HG03045 (cell line): Measurements from ENCODE around the gene TDP1.

ENCODE experiments used
- ATAC-seq: cut with Tn5 transposase; IDR thresholded peaks from one replicate; pipeline ENCODE4 v1.9.1; 2021; ENCODE audit warnings: mild to moderate bottlenecking, moderate library complexity; ENCODE audit not compliant: unreplicated experiment

The TDP1 gene

DNA sequence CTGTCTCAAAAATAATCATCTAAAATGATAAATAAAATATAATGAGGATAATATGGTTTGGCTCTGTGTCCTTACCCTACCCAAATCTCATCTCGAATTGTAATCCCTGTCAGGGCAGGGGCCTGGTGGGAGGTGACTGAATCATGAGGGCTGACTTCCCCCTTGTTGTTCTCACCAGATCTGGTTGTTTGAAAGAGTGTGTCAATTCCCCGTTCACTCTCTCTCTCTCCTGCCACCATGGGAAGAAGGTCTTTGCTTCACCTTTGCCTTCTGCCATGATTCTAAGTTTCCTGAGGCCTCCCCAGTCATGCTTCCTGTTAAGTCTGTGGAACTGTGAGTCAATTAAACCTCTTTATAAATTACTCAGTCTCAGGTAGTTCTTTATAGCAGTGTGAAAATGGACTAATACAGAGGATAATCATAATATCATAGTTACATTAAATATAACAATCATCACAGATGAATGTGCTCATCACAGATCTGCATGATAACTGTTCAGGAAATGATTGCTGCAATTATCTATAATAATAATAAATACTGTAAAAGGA lies 13.8 kb upstream of the TDP1 start:
- ATAC-seq, result no peak

DNA sequence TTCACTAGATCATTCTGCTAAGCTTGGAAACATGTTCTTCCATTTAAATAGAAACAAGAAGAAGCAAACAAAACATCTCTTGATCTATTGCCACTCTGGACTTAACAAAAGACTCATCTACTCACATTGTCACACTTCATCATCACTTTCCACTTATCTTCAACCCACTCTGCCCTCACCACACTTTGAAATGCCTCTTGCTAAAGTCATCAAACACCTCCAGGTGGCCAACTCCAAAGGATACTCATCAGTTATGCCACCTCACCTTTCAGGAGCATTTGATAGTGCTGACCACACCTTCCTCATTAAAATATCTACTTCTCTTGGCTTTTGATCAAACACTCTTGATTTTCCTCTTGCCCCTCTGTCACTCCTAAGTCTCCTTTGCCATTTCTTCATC lies 8.4 kb upstream of the TDP1 start:
- ATAC-seq, result no peak

DNA sequence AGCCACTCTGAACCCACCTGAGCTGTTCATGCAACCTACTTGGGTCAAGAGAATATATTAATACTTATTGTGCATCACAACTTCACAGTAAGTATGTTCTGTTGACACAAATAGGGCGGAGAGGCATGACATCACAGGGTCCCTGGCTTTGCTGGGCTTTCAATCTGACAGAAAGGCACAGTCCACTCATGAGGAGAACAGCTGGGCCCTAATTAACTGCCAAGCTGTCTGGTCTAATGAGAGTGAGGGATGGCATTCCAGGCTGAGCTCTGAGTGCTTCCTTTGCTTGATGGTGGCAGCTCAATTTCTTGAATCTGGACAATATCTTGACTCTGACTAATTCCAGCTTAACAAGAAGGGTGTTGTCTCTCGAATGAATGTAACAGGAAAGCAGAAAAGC lies 3.2 kb upstream of the TDP1 start:
- no peak for ATAC-seq

DNA sequence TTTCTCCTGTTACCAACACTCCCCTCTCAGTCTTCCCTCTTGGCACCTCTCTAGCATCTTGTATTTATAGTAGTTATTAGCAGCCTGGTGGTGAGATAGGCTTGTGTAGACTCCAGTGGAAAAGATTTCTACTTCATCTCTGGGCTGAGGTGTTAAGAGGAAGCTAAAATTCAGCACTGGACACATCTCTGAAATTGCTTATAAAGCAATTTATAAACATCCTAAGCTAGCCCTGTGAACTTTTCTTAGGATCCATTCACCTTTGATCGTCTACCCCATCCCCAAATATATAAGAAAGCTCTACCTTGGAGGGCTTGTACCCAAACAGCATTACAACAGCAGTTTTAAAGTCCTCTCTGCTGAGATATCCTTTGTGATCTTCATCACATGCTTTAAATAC lies 2.1 kb upstream of the TDP1 start:
- ATAC-seq, result no peak

DNA sequence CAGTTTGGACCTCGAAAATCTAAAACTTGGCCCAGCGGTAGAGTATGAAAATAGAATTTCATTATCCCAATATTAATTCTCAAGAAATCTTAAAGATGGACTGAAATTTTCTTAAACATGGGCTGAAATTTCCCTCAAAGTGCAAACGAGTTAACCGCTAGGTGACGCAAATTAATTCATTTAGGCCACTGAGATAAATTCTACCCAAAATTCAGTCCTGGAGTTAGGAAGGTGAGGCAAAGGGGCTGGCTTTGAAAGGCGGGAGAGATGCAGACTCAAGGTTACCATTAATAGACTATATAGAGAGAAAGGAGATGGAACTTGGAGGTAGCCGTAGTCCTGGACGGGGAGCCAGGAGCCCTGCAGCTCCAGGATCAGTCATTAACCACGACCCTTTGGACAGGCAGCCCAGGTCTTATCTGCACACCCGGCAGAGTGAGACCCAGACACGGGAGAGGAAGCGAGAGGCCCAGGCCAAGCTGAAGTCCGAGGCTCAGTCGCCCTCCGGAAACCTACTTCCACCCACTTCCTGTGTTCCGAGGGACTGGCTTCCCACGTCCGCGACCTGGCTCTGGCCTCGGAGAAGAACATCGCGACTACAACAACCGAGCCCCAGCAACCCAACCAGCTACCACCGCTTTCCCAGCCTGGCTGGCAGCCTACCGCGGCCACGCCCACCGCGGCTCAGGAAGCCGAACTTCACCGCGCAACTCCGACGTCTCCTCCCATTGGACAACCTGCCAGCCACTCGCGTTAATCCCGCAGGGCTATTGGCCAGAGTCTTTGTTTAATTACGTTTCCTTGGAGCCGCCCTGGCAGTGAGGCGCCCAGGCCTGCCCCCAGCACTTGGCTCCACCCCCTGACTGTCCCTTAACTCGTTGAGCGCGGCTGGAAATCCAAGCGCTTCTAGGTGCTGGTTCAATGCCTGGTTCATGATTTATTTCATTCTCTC lies 1.4 kb upstream of the TDP1 start, which contains the start of gene EFCAB11:
EFCAB11 (minus strand) TSS at position 661 of the 952 bp plus-strand sequence; CDS start at position 591, 70 bp downstream.
- ATAC-seq, result peak; percentile 85

DNA sequence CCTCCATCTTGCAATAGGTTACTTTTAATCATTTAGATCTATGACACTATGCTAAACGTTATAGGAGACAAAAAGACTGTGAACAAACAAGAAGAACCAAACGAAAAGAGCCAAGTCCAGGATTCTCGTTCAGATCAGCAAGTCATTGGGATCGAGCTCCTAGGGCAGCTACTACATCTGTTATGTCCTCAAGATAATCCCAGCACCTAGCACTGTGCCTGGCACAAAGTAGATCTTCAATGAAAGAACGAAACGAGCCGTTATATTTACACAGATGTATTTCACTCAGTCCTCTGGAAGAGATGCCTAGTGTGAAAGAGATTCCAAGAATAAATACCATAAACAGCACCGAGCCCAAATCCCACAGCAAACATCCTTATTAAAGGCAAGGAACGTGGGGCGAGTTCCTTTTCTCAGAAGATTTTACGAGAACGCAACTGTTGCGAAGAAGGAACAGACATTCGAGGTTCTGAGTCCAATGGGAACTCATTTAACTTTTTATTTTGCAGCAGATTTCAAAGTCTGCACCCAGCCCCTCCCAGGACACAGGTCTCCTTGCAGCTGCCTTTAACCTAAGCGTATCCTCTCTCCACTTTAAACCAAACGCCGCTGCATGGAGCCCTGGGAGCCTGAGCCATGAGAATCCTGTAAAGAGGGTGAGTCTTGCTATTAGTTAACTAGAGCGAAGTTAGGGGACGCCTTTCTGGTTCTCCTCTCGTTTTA lies 544 bp upstream of the TDP1 start:
- peak; percentile 14 for ATAC-seq

DNA sequence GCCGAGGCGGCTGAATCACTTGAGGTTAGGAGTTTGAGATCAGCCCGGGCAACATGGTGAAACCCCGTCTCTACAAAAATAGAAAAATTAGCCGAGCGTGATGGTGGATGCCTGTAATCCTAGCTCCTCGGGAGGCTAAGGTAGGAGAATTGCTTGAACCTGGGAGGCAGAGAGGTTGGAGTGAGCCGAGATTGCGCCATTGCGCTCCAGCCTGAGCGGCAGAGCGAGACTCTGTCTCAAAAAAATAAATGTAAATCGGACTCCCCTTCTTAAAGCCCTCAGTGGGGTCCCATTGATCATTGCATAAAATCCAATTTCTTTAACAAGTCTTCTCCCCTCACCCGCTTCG lies 908 bp downstream of the TDP1 start:
- ATAC-seq, result no peak

DNA sequence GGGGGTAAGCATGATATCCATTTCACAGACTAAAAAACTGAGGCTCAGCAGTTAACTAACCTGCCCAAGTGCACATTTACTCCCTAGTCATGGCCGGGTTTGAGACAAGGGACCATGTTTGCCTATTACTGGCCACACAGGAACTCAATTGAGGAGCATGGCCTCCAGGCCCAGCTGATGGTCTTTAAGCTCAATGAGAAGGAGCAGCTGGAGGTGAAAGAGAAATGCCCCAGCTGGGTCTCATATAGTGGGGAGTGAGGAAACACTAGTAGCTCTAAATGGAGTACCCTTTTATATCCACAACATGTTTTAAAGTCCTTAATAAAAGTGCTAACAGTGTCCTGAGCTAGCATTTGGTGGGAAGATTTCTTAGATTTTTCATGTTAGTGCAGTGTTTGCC lies 1.6 kb downstream of the TDP1 start:
- no peak for ATAC-seq

DNA sequence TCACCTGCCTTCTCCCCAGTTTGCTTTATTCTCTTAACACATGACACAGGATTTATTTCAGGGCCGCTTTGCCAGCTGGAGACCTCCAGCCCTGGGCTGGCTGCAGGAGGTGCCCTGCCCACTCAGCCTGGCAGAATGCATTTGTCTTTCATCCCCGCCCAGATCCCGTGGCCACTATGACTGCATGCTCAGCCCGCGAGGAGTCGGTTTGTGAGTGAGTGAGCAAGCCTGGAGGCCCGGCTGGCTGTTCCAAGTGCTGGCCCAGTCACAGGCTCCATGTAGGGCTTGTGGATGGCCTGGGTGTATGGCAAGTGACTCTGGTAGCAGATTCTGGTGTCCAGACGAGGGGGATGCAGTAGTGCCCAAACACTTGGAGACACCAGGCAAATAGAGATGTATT lies 2.1 kb downstream of the TDP1 start:
- ATAC-seq, result no peak

DNA sequence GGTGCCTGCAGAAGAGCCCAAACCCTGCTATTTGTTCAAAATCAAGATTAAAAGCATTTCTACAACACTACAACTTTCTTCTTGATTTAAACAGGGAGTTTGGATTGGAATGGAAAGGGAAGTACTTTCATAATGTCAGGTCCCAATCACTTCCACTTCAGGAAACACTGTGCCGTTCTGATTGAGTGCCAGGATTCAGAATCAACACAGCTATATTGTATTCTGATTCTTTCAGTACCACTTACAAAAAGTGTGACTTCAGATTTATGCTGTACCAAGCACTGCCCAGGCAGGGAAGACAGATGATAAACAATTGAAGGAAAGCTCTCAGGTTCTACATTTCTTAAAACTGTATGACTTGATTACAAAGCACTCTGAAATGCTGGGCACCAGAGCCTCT lies 3.2 kb downstream of the TDP1 start:
- ATAC-seq, result no peak

DNA sequence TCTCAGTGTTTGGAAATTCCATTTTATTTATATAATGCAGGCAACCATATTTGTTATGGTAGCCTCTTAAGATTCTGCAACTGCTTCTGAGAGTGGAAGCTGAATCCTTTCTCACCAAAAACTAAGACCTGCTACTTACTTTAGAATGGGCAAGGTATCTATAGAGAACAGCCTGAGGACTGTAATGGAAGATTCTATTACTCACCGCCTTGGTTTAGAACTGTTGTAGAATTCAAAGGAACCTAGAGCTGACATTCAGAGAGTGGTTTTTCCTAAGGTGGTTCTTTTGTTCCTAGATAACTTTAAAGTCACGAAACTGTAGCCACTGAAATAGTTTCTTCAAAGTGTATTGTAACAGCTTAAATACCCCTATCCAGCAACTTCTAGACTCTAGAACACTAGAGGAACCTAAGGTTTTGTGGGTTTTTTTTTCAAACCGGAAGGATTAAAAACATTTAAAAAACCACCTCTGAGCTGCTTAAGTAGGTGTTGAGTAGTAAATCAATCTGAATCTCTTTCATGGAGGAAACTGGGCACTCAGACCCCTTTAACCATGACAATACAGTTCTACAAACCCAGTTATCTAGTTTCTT lies 4.2 kb downstream of the TDP1 start:
- ATAC-seq, result no peak

DNA sequence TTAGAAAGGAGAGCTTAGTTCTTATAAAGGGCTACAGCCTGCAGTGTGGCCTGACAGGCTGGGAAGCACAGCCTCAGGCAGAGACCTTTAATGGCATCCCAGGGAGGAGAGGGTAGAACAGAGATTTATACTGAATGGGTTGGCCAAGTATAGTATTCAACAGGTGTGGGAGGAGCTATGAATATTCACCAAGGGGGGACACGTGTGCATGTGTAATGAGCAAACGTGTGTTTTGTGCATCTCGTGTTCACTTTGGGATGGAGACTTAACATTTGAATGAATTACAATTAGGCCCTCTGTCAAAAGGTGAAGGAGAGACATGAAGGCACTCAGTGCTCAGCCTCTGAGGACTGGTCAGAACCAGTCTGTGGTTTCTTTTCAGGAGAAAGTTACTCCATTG lies 5.2 kb downstream of the TDP1 start:
- no peak for ATAC-seq

DNA sequence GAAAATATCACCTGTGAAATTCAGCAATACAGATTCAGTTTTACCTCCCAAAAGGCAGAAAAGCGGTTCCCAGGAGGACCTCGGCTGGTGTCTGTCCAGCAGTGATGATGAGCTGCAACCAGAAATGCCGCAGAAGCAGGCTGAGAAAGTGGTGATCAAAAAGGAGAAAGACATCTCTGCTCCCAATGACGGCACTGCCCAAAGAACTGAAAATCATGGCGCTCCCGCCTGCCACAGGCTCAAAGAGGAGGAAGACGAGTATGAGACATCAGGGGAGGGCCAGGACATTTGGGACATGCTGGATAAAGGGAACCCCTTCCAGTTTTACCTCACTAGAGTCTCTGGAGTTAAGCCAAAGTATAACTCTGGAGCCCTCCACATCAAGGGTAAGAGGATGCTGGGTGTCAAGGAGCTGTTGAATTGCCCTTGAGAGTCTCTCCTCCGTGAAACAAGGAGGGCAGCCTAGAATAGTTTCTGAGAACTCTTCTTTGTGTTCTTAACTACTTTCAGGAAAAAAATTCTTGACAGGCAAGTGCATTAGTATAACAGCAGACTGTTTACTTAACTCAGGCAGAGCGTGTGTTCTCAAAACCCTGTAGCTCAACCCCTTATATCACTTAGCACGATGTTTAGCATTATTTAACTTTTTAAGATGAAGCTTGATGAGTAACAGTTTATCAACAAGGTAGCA lies 7.7 kb downstream of the TDP1 start:
- no peak for ATAC-seq

DNA sequence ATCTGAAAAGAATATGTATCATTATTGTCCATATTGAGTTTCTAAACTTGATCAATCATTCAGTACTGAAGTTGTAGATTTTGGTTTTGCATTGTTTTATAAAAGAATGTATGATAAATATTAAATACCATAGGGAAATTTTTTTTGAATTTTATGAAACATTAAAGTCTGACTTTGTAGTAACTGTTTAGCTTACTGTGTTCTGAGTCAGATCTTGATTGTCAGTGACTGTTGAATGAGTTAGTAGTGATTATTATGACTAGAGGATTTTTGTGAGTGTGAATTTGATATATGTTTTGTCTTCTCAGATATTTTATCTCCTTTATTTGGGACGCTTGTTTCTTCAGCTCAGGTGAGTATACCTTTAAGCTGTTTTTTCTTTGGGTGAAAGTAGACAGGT lies 10.1 kb downstream of the TDP1 start:
- ATAC-seq, result no peak

DNA sequence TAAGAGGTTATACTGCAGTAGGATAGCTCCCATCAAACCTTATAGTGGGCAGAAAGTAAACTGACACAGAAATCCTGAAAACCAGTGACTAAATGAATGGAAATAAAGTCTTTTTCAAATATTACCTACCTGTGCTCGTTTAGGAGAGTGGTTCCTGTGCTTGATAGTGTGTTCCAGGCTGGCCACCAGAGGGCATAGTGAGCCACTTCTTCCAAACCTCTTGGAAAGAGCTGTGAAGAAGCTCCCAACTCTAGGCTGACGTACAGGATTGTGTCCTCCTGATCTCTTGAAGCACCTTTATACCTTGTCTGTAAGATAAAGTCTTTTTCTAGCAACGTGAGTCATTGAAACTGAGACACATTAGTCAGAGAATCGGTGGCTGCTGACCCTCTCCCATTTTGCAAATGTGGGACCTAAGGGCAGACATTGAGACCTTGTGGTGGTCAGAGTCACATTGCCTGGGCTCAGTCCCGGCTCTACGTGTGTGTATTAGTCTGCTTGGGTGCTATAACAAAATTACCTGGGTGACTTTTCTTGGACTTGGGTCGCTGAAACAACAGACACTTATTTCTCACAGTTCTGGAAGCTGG lies 17.6 kb downstream of the TDP1 start:
- no peak for ATAC-seq

DNA sequence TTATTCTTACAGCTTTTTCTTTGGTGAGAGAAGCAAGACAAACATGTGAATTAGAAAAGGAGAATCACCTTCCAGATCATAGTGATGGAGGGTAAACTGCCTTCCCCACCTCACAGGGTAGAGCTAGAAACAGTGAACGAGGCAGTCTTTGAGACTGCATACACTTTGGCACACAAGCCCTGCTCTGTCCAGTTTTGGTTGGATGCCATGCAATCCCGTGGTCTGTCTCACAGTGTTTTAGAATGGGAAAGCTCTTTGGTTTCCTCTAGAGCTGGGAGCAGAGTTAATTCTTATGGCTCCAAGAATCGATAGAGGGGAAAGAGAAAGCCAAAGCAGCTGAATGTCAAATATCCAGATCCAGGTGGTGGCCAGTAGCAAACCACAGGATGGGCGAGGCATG lies 21.9 kb downstream of the TDP1 start:
- no peak for ATAC-seq

DNA sequence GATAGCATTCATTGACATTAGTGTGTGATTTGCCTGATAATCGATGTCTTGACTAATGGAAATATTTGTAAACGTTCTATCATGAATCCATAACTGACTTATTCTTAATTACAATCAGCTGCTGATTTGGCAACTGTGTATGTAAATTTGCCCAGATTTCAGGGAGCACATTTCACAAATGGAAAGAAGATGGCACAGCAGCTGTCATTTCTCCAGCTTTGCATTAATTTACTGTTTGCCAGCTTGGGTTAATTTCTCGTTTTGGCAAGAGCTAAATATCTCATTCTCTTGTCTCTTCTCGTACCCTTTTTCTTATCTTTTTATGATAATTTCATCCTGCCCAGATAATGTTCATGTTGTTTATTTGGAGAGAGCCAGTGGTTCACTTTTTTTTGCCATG lies 22.9 kb downstream of the TDP1 start:
- no peak for ATAC-seq

DNA sequence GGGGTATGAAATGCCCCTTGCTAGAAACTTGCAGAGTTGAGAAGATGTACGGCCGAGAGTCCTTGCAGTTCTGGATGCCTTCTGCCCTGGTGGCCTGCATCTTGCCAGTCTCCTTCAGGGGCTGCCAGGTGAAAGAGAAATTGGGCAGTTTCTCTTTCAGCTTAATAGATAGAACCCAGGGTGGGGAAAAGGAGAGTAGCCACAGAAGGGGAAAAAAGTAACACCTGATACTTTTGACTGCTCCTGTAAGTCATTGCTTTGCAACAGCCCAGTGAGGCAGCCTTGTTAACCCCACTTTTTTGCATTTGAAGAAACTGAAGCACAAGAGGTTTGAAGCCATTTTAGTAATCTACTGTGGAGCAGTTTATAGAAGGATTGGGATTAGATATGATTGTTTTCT lies 27.6 kb downstream of the TDP1 start:
- peak; percentile 61 for ATAC-seq

DNA sequence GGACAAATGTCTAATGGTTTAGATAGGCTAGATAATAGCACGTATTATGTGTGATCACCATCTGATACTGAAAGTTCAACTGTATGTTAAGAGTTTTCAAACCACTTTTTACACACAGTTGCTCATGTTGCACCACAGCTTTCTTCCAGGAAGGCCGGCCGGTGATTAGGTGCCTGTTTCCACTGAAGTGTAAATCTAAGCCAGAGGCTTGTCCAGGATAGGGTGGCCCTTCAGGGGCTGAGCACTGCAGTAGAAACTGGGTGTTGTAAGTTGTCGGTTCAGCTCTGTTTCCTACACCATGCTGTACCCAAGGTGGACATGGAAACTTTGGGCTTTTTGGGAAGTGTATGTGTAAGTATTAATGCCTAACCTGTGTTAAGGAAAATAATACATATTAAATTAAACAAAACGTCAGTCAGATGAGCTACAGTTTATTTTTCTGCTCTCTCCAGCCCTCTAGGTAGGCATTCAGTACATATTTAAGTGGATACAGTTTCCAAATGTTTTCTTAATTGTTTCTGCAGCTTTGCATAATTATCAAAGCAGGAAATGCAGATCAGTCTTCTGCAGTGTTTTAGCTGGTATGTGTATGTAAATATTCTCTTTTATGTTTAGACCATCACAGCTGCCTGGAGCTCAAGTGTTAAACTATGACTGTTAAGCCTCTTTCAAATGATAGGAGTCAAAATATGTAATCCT lies 30.9 kb downstream of the TDP1 start:
- ATAC-seq, result no peak

DNA sequence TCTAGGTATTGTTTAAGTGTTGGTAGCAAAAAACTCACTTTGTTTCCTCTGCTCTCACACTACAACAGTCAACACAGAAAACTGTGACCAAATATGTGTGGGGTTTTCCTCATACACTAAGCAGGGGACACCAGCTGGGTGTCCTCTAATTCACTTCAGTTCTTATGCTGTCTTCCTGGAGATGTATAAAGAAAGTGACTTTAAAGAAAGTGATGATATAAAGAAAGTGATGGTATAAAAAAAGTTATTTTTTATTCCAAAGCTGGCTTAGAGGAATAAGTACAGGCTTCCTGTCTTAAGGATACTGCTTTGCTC lies 31.4 kb downstream of the TDP1 start:
- no peak for ATAC-seq
